GM13977 (cell line): Measurements from ENCODE around the gene JPH2.

Source experiments
- DNase-seq: peaks from one replicate; pipeline ENCODE4 v3.0.0; 2012; ENCODE audit warnings: low spot score
- CTCF ChIP-seq: IDR thresholded peaks from 2 replicates; pipeline ENCODE4 v1.5.1; 2012; ENCODE audit warnings: mild to moderate bottlenecking, control low read depth; ENCODE audit not compliant: insufficient read depth; ENCODE audit errors: extremely low read depth, missing control alignments
- in situ Hi-C: fragments of 300-500 bp; cut with MboI; formaldehyde crosslinking; loops from one replicate; pipeline ENCODE4 v1.12.0; 2022; ENCODE audit warnings: low sequenced_read_pairs, low pct_unique_long_range_greater_than_20kb, mixed read lengths, inconsistent platforms; ENCODE audit not compliant: unreplicated experiment

JPH2 gene

GRCh38 chr20:44091026-44091425, 96.0 kb downstream of the JPH2 start:
- in situ Hi-C loops = loop anchor here (10.0 to 25.0 kb wide), 2 partner anchors 554 to 646 kb away; no protein-coding TSS in a partner anchor
- DNase-seq = no peak
- no peak for TF ChIP-seq CTCF

GRCh38 chr20:44089987-44090674, 96.9 kb downstream of the JPH2 start:
- in situ Hi-C loops = loop anchor here (10.0 to 25.0 kb wide), 2 partner anchors 553 to 645 kb away; no protein-coding TSS in a partner anchor
- TF ChIP-seq CTCF = no peak
- peak; percentile 59 for DNase-seq

- in situ Hi-C loops = loop anchor here (25.0 kb wide), 1 partner anchor 550 kb away; no protein-coding TSS in a partner anchor
- DNase-seq = no peak
- TF ChIP-seq CTCF = no peak
Observed at GRCh38 chr20:44087857-44088120, 99.2 kb downstream of the JPH2 start.

GRCh38 chr20:44087051-44087856, 99.7 kb downstream of the JPH2 start:
- DNase-seq = no peak
- no peak for TF ChIP-seq CTCF
- in situ Hi-C loops = loop anchor here (25.0 kb wide), 1 partner anchor 550 kb away; no protein-coding TSS in a partner anchor

- in situ Hi-C loops = loop anchor here (25.0 kb wide), 1 partner anchor 549 kb away; no protein-coding TSS in a partner anchor
- no peak for DNase-seq
- no peak for TF ChIP-seq CTCF
Observed at GRCh38 chr20:44085616-44086434, 101.2 kb downstream of the JPH2 start.

GRCh38 chr20:44084891-44085290, 102.1 kb downstream of the JPH2 start:
- DNase-seq = no peak
- in situ Hi-C loops = loop anchor here (25.0 kb wide), 1 partner anchor 548 kb away; no protein-coding TSS in a partner anchor
- TF ChIP-seq CTCF = no peak
